ENCODE results near the gene DNAH11.

DNA sequence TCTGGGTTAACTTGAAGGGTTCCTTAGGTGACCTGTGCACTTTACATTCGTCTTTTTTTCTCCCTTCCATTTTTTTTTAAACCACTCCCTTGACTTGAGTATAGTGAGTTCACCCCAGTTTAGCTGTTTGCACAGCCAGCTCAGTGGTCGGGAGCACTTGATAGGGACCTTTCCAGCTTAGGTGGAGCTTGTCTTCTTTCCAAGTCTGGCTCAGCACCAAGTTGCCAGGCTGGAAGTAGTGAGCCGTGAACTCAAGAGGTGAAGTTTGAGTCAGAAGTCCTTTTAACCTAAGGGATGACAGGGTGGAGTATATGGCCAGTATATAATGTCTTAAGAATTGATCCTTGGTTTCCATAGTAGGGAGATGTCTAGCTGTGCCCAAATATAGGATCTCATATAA lies 7.2 kb downstream of the DNAH11 start:
- TF ChIP-seq, protein P1, sequence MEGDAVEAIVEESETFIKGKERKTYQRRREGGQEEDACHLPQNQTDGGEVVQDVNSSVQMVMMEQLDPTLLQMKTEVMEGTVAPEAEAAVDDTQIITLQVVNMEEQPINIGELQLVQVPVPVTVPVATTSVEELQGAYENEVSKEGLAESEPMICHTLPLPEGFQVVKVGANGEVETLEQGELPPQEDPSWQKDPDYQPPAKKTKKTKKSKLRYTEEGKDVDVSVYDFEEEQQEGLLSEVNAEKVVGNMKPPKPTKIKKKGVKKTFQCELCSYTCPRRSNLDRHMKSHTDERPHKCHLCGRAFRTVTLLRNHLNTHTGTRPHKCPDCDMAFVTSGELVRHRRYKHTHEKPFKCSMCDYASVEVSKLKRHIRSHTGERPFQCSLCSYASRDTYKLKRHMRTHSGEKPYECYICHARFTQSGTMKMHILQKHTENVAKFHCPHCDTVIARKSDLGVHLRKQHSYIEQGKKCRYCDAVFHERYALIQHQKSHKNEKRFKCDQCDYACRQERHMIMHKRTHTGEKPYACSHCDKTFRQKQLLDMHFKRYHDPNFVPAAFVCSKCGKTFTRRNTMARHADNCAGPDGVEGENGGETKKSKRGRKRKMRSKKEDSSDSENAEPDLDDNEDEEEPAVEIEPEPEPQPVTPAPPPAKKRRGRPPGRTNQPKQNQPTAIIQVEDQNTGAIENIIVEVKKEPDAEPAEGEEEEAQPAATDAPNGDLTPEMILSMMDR (conservative IDR thresholded peaks at IDR 0.05; ENCODE audit: low read depth, low read length) = no peak
- TF ChIP-seq EZH2 (IDR thresholded peaks at IDR 0.05; ENCODE audit: low read length, unreplicated experiment) = no peak
- TF ChIP-seq EZH2phosphoT487 (IDR thresholded peaks at IDR 0.05; ENCODE audit: borderline replicate concordance, low read length) = no peak

Measured in PC-3 (cell line).